A673 (cell line): ENCODE results near the gene EPHA6. TPM values are rescaled to one million over a fixed set of nuclear protein-coding genes. Genes with fewer than 3 reads are reported as not detected.

Experiments
- BruUV-seq: library from RNA; stranded (reverse); fragments of 400-500 nt; replicated peaks from 2 replicates; lab custom pipeline; 2021; lab: Mats Ljungman, UMichigan
- CTCF ChIA-PET: fragments of 300-600 bp; sonication (Branson Sonifier 250); formaldehyde crosslinking; loops from one replicate; lab custom pipeline; 2022; ENCODE audit warnings: antibody characterized with exemption; lab: Charles Lee
- POLR2A ChIA-PET: fragments of 300-600 bp; sonication (Branson Sonifier 250); formaldehyde crosslinking; loops from one replicate; lab custom pipeline; 2022; ENCODE audit warnings: antibody characterized with exemption; ENCODE audit not compliant: low non-redundant PET; lab: Charles Lee
- DNase-seq: peaks from one replicate; pipeline ENCODE4 v3.0.0-alpha.2; 2015; ENCODE audit warnings: low spot score
- H3K27ac ChIP-seq: fragments of 200-600 bp; sonication (generic); 2 replicates; pipeline ENCODE4 v1.5.1; 2016; ENCODE audit warnings: mixed run types, low read depth, mild to moderate bottlenecking, mixed read lengths, antibody characterized with exemption, low read length; ENCODE audit not compliant: poor library complexity, severe bottlenecking
- H3K27me3 ChIP-seq: fragments of 200-600 bp; sonication (generic); replicated peaks from 2 replicates; pipeline ENCODE4 v1.6.1; 2017; ENCODE audit warnings: mixed run types, low read depth, mild to moderate bottlenecking, mixed read lengths, antibody characterized with exemption, low read length; ENCODE audit not compliant: insufficient read depth, poor library complexity
- H3K36me3 ChIP-seq: fragments of 200-600 bp; sonication (generic); 2 replicates; pipeline ENCODE4 v1.6.1; 2016; ENCODE audit warnings: mixed run types, mild to moderate bottlenecking, mixed read lengths, antibody characterized with exemption, low read length; ENCODE audit not compliant: insufficient read depth, poor library complexity, severe bottlenecking
- H3K4me1 ChIP-seq: fragments of 200-600 bp; sonication (generic); 2 replicates; pipeline ENCODE4 v1.6.1; 2017; ENCODE audit warnings: mixed run types, mild to moderate bottlenecking, mixed read lengths, antibody characterized with exemption, low read length; ENCODE audit not compliant: insufficient read depth, poor library complexity, severe bottlenecking
- H3K4me3 ChIP-seq: fragments of 200-600 bp; sonication (generic); 2 replicates; pipeline ENCODE4 v1.5.1; 2016; ENCODE audit warnings: low read depth, mixed run types, mild to moderate bottlenecking, mixed read lengths, low read length; ENCODE audit not compliant: poor library complexity, severe bottlenecking
- H3K9me3 ChIP-seq: fragments of 200-600 bp; sonication (generic); 2 replicates; pipeline ENCODE4 v1.6.1; 2016; ENCODE audit warnings: mixed run types, low read depth, mild to moderate bottlenecking, mixed read lengths, antibody characterized with exemption, low read length; ENCODE audit not compliant: poor library complexity, severe bottlenecking
- CTCF ChIP-seq: fragments of 300-800, 200-600 bp; sonication (generic); conservative IDR thresholded peaks from 2 replicates; pipeline ENCODE4 v1.5.1; 2017; ENCODE audit warnings: low read depth, mild to moderate bottlenecking, antibody characterized with exemption, low read length, moderate library complexity, mixed read lengths
- EZH2 ChIP-seq: fragments of 200-600 bp; sonication (generic); IDR thresholded peaks from 2 replicates; pipeline ENCODE4 v1.6.1; 2017; ENCODE audit warnings: borderline replicate concordance, low read depth, mild to moderate bottlenecking, mixed read lengths, antibody characterized with exemption, low read length; ENCODE audit not compliant: poor library complexity, severe bottlenecking
- intact Hi-C: fragments of 100-400 bp; cut with micrococcal nuclease; formaldehyde crosslinking; loops from one replicate; pipeline ENCODE4 v1.10.0; 2022; ENCODE audit not compliant: unreplicated experiment
- total RNA-seq: library from RNA; stranded (reverse); gene quantifications from 2 replicates; pipeline ENCODE4 v1.2.3, GENCODE V29; 2021

Gene EPHA6
- total RNA-seq, 1 experiment from 2014 or later: not detected

- peaks cover 20% of the 10 kb centered on the region for H3K9me3 ChIP-seq
- no peak overlapping the region for H3K27ac ChIP-seq
- DNase-seq: no peak
- no peaks in the 10 kb centered on the region for H3K36me3 ChIP-seq
- intact Hi-C loops: no loop called here
- BruUV-seq: no TSS peak
- CTCF ChIA-PET: no interaction called here
- no peaks in the 10 kb centered on the region for H3K27me3 ChIP-seq
- no peak for TF ChIP-seq EZH2
- no peak for TF ChIP-seq CTCF
- H3K4me1 ChIP-seq: no peaks in the 10 kb centered on the region
- no peak overlapping the region for H3K4me3 ChIP-seq
- POLR2A ChIA-PET: no interaction called here
These were observed 346.8 kb downstream of the EPHA6 start for GRCh38 chr3:97161169-97161568.

- no peak overlapping the region for H3K27ac ChIP-seq
- intact Hi-C loops: no loop called here
- no peak overlapping the region for H3K4me3 ChIP-seq
- ChIA-PET CTCF (no interaction called here), POLR2A (no interaction called here)
- H3K27me3 ChIP-seq: no peaks in the 10 kb centered on the region
- TF ChIP-seq CTCF: no peak
- no peak for TF ChIP-seq EZH2
- no peak for DNase-seq
- BruUV-seq: no TSS peak
- no peaks in the 10 kb centered on the region for H3K36me3 ChIP-seq
- peaks cover 21% of the 10 kb centered on the region for H3K9me3 ChIP-seq
- no peaks in the 10 kb centered on the region for H3K4me1 ChIP-seq
These were observed 362.8 kb downstream of the EPHA6 start for GRCh38 chr3:97177242-97177641.

GRCh38 chr3:97181704-97182103 is 367.3 kb downstream of the EPHA6 start:
- no peak for DNase-seq
- Histone ChIP-seq H3K4me1 (no peaks in the 10 kb centered on the region), H3K36me3 (no peaks in the 10 kb centered on the region), H3K9me3 (peaks cover 30% of the 10 kb centered on the region), H3K27ac (no peak overlapping the region), H3K4me3 (no peak overlapping the region), H3K27me3 (no peaks in the 10 kb centered on the region)
- POLR2A ChIA-PET: no interaction called here
- CTCF ChIA-PET: no interaction called here
- TF ChIP-seq CTCF (no peak), EZH2 (no peak)
- BruUV-seq: no TSS peak
- intact Hi-C loops: no loop called here
